Measurements from ENCODE around the gene ATP11A.

DNA sequence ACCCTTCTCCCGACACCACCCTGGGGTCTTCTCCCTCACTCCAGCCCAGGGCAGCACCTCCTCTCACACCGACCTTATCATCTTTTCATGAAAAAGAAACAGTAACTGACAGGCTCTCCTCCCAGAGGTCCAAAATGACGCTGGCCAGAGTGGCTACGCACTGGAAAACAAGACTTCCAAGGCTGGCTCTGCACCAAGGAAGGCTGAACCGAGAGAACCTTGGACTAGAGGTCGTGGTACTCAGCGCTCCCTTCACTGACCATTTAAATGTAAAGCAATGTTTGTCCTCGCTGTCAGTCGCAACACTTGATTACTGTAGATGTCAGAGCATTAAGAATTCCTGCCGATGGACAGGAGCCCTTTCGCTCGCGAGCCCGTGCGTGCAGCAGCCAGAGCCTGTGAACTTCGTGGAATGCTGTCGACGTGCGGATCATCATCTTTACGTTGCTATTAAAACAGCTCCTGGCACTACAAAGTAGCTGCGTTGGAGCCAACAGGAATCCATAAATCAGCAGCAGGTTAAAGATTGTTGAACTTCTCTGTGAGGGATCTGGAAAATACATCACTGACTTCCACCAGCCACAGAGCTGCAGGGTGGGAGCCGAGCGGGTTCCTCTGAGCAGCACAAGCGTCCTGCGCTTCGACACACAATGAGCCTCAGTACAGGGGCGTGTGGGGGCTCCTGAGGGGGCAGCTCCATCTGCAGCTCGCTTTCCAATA lies 153.7 kb downstream of the ATP11A start:
- no peak for TF ChIP-seq CTCF (IDR thresholded peaks at IDR 0.05)
- peak in 2 of 4 donors; percentile 55 to 56 for TF ChIP-seq POLR2AphosphoS5 (IDR thresholded peaks at IDR 0.05)

Data from sigmoid colon (tissue), 4 donors.